ENCODE measurements around the gene SDK1. TPM values are rescaled to one million over a fixed set of nuclear protein-coding genes. Genes with fewer than 3 reads are reported as not detected.

The SDK1 gene
- total and polyA plus RNA-seq, 10 of the 15 experiments (the other 5 are each of a cell fraction or from before 2014, with no cell fraction given) = 0.14 to 0.33 TPM; not detected in 8

GRCh38 chr7:3639253-3639652, 338.2 kb downstream of the SDK1 start:
- ChIA-PET RAD21 (ENCODE audit: unreplicated experiment) (no interaction called here), CTCF (no interaction called here), POLR2A (no interaction called here), SMC1A (ENCODE audit: uncharacterized antibody, unreplicated experiment) (no interaction called here)
- no TSS peak for BruUV-seq (replicated peaks)
- H3K79me2 ChIP-seq (ENCODE audit: control insufficient read depth, insufficient read depth, low read length) = no peaks in the 10 kb centered on the region
- intact Hi-C loops (cut with micrococcal nuclease; ENCODE audit: unreplicated experiment) = no loop called here
- H4K20me1 ChIP-seq (ENCODE audit: control insufficient read depth, insufficient read depth) = no peaks in the 10 kb centered on the region
- no peak for DNase-seq (ENCODE audit: low read depth, low spot score)
- in situ Hi-C loops (cut with MboI) = no loop called here
- ATAC-seq = no peak
- TF ChIP-seq MTA3 (IDR thresholded peaks at IDR 0.05; ENCODE audit: borderline replicate concordance, low read length) (no peak), SIX5 (IDR thresholded peaks at IDR 0.05; ENCODE audit: low read depth, low read length, severe bottlenecking) (no peak)
- H3K27me3 ChIP-seq (replicated peaks in 1 of 2; ENCODE audit: control insufficient read depth in 2 of 2, insufficient read depth in 2 of 2, low read length in 1 of 2) = no peaks in the 10 kb centered on the region
- no peak overlapping the region for H3K9ac ChIP-seq (ENCODE audit: control insufficient read depth, insufficient read depth, low read length)
- no peaks in the 10 kb centered on the region for H3K9me3 ChIP-seq (replicated peaks; ENCODE audit: control insufficient read depth, insufficient read depth, low read length)
- no peaks in the 10 kb centered on the region for H3K36me3 ChIP-seq (ENCODE audit: control insufficient read depth in 2 of 2, insufficient read depth in 2 of 2, low read length in 1 of 2)
- no peak for FAIRE-seq
- no peak overlapping the region for H2AFZ ChIP-seq (ENCODE audit: control insufficient read depth, low read depth, low read length)
- 28% methylated on average over 7 of the region's 7 CpGs for WGBS (ENCODE audit: insufficient coverage, insufficient replicate concordance, low lambda C conversion rate, missing lambda C conversion rate)
- H3K27ac ChIP-seq (ENCODE audit: control insufficient read depth, insufficient read depth) = no peak overlapping the region
- H3K4me1 ChIP-seq (ENCODE audit: control insufficient read depth, insufficient read depth, low read length) = no peaks in the 10 kb centered on the region
- no peak overlapping the region for H3K4me2 ChIP-seq (ENCODE audit: control insufficient read depth, insufficient read depth)
- H3K4me3 ChIP-seq = no peak overlapping the region

DNA sequence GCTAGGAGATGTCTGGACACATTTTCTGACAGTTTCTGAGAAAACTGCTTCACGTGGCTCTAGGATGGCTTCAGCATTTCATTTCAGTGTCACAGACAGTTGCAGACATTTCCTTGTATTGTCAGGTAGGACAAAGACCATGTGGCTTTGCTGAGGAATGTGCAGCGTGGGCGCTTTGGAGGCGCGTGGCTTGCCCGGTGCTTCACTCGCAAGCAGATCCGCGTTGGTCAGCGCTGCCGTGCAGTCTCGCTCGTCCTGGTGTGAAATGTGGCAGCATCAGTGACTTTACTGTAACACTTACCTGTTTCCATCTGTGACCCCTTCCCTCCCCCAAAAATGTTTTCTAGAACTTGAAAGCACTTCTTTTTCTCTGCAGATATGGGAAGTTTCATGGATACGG, 340.5 kb downstream of the SDK1 start:
- 69% methylated on average over 14 of the region's 14 CpGs for WGBS (ENCODE audit: insufficient coverage, insufficient replicate concordance, low lambda C conversion rate, missing lambda C conversion rate)
- intact Hi-C loops (cut with micrococcal nuclease; ENCODE audit: unreplicated experiment) = no loop called here
- H2AFZ ChIP-seq (ENCODE audit: control insufficient read depth, low read depth, low read length) = no peak overlapping the region
- TF ChIP-seq JUNB (IDR thresholded peaks at IDR 0.05) (no peak), NFYB (IDR thresholded peaks at IDR 0.05; ENCODE audit: insufficient read depth, low read depth, low read length) (no peak), SMAD1 (IDR thresholded peaks at IDR 0.05; ENCODE audit: low read depth, partially characterized antibody) (no peak), GABPA (IDR thresholded peaks at IDR 0.05; ENCODE audit: low read depth) (no peak), SUPT20H (IDR thresholded peaks at IDR 0.05; ENCODE audit: borderline replicate concordance, control insufficient read depth, low read depth, low read length) (no peak), POLR2AphosphoS5 (IDR thresholded peaks at IDR 0.05; ENCODE audit: low read length) (no peak), KLF5 (IDR thresholded peaks at IDR 0.05; ENCODE audit: partially characterized antibody) (no peak), NFYA (IDR thresholded peaks at IDR 0.05; ENCODE audit: borderline replicate concordance, low read depth, low read length) (no peak), MXI1 (IDR thresholded peaks at IDR 0.05; ENCODE audit: low read depth, low read length) (no peak), MEF2B (IDR thresholded peaks at IDR 0.05; ENCODE audit: partially characterized antibody, poor library complexity, severe bottlenecking) (no peak)
- no peak overlapping the region for H3K4me2 ChIP-seq (ENCODE audit: control insufficient read depth, insufficient read depth)
- H3K27me3 ChIP-seq (replicated peaks in 1 of 2; ENCODE audit: control insufficient read depth in 2 of 2, insufficient read depth in 2 of 2, low read length in 1 of 2) = no peaks in the 10 kb centered on the region
- no peak overlapping the region for H3K4me3 ChIP-seq
- no peaks in the 10 kb centered on the region for H3K9me3 ChIP-seq (replicated peaks; ENCODE audit: control insufficient read depth, insufficient read depth, low read length)
- BruUV-seq (replicated peaks) = no TSS peak
- CTCF ChIA-PET = no interaction called here
- no peak for DNase-seq (ENCODE audit: low read depth, low spot score)
- no peaks in the 10 kb centered on the region for H4K20me1 ChIP-seq (ENCODE audit: control insufficient read depth, insufficient read depth)
- POLR2A ChIA-PET = no interaction called here
- in situ Hi-C loops (cut with MboI) = no loop called here
- no peaks in the 10 kb centered on the region for H3K36me3 ChIP-seq (ENCODE audit: control insufficient read depth in 2 of 2, insufficient read depth in 2 of 2, low read length in 1 of 2)
- no peak for FAIRE-seq
- ATAC-seq = no peak
- H3K27ac ChIP-seq (ENCODE audit: control insufficient read depth, insufficient read depth) = no peak overlapping the region
- RAD21 ChIA-PET (ENCODE audit: unreplicated experiment) = no interaction called here
- SMC1A ChIA-PET (ENCODE audit: uncharacterized antibody, unreplicated experiment) = interaction anchor here (0.6 kb wide), 1 partner anchor 412 kb away, joined by 3 read pairs; no protein-coding TSS in a partner anchor
- H3K9ac ChIP-seq (ENCODE audit: control insufficient read depth, insufficient read depth, low read length) = no peak overlapping the region
- no peaks in the 10 kb centered on the region for H3K79me2 ChIP-seq (ENCODE audit: control insufficient read depth, insufficient read depth, low read length)
- H3K4me1 ChIP-seq (ENCODE audit: control insufficient read depth, insufficient read depth, low read length) = no peaks in the 10 kb centered on the region

Data from GM12878 (cell line).